HG02588 (cell line): Measurements from ENCODE around the gene ACSM2B.
"Not testable (repeated sequence)": the region's sequence is repeated elsewhere in the genome, so short reads cannot be mapped to it uniquely, and the experiment has no call there.

Experiments
- ATAC-seq: cut with Tn5 transposase; IDR thresholded peaks from one replicate; pipeline ENCODE4 v1.9.1; 2021; ENCODE audit warnings: mild to moderate bottlenecking, moderate library complexity; ENCODE audit not compliant: unreplicated experiment

ACSM2B gene

DNA sequence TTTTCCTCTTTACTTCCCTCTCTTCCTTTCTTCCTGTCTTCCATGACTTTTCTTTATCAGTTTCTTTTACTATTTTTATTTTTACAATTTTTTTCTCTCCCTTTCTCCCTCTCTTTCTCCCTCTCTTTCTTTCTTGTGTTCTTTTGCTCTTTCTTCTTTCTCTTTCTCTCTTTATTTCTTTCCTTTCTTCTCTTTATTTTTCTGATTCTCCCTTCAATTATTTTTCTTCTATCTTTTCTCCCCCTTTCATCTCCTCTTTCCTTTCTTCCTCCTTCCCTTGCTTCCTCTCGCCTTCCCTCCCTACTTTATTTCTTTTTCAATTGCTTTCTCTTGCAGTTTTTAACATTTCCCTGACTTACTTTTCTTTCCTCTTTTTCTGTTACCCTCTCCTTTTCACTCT lies 39.5 kb downstream of the ACSM2B start:
- not testable (repeated sequence) for ATAC-seq

DNA sequence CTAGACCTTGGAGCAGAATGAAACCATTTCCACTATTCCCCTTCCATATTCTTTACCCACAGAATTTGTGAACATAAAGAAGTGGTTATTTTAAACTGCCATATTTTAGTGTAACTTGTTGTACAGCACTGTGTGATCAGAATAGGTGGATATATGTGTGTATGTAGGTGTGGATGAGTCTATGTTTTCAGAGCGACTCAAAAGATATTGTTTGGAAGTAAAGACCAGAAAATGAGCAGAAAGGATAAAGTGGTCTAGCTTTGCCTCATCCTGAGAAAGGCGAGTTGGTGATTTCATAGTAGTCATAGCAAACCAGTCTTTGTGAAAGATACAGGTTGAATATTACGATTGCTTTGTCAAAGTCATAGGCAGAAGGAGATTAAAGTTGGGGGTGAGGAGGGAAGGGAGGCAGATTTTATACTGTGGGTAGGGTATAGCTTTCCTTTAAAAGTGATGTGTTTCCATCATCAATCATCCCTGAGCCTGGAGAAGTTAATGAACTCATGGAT lies 43.8 kb downstream of the ACSM2B start:
- not testable (repeated sequence) for ATAC-seq

DNA sequence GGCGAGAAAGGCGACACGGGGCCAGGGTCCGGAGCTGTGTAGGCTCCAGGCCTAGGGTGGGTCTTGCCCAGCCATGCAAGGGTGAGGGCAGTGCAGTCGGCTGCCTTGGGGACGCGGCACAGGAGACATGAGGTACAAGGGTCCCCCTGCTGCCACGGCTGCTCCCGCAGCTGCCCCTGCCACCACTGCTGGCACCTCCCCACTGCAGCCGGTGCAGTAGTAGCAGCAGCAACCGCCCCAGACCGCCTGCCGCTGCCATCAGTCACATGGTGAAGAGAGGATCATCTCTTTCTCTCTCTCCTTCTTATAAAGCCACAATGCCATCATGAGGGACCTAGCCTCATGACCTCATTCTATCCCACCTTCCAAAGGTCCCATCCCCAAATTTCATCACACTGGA lies 44.4 kb downstream of the ACSM2B start:
- not testable (repeated sequence) for ATAC-seq

DNA sequence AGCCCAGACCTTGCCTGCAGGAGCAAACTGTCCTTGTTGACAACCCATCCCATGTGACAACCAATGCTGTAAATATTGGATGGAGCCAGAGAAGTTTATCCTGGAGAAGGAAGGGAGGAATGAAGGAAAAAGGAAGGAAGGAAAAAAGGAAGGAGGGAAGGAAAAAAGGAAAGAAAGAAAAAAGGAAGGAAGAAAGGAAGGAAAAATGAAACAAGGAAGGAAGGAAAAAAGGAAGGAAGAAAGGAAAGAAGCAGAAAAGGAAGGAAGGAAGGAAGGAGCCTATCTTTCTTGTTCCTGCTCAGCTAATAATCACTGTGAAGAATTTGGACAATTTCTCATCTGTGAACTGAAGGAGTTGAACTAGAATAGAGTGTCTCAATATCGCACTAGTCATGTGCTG lies 56.1 kb downstream of the ACSM2B start:
- no peak for ATAC-seq

DNA sequence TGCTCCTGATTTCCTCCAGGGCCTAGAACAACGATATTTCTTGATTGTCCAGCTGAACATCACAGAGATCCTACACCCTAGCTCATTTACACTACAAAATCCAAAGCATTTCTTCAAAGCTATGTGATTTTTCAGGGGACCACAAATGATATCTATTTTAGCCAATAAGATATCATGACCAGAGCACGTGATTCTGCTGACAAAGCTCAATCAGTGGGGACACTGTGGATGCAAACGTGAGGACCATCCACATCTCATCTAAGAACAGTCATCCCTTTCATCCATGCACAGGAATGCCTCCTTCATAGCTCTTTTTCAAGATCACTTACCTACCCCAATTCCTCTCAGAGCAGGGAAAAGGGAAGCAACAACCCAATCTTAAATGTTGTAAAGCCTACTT lies 56.9 kb downstream of the ACSM2B start:
- ATAC-seq, result no peak

DNA sequence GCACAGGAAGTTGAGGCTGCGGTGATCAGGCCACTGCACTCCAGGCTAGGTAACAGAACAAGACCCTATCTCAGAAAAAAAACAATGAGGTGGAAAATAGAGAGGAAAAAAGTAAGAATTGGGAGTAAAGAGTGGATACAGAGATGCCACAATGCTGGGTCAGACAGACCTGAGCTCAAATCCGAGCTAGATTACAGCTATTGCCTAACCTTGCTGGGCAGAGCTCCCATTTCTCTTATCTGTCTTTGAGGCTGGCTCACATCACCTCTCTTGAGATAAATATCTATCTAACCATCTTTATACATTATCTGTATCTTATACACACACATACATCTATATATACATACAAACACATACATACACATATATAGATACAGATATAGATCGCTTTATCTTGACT lies 59.0 kb downstream of the ACSM2B start:
- no peak for ATAC-seq

DNA sequence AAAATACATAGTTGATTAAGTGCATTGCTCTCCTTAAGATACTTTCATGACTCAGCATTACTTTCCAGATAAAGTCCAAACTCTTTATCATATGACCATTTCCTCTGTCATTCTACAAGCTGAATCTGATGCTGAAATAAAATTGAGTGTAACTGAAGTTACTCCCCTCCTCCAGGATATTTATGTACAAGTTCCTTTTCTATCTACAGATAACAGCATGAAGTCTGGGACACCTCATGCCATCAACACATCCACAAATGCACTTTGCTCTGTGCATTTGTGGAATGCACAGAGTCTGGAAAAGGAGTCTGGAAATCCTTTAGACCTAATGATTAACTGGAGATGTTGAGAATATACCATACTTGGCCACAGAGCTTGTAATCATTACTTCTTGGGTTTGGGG lies 60.5 kb downstream of the ACSM2B start:
- no peak for ATAC-seq

DNA sequence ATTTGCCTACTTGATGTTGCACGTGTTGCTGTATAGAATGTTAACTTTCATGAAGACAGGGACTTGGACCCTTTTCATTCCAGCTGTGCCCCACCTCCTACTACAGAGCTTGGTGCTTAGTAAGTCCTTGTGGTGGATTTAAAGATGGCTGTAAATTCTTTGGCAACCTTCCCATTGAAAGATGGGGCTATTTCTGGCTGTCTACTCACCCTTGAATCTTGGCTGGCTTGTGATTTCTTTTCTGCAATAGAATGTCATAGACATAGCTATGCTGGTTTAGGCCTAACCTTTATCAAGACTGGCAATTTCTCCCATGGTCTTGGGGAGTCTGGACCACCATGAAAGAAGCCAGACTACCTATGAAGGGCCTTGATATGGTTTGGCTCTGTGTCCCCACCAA lies 65.8 kb downstream of the ACSM2B start:
- no peak for ATAC-seq

DNA sequence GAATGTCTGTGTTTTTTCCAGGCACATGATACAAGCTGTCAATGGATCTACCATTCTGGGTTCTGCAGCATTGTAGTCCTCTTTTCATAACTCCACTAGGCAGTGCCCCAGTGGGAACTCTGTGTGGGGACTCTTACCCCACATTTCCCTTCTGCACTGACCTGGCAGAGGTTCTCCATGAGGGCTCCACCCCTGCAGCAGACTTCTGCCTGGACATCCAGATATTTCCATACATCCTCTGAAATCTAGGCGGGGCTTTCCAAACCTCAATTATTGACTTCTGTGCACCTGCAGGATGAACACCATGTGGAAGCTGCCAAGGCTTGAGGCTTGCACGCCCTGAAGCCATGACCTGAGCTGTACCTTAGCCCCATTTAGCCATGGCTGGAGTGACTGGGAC lies 68.9 kb downstream of the ACSM2B start:
- ATAC-seq, result no peak

DNA sequence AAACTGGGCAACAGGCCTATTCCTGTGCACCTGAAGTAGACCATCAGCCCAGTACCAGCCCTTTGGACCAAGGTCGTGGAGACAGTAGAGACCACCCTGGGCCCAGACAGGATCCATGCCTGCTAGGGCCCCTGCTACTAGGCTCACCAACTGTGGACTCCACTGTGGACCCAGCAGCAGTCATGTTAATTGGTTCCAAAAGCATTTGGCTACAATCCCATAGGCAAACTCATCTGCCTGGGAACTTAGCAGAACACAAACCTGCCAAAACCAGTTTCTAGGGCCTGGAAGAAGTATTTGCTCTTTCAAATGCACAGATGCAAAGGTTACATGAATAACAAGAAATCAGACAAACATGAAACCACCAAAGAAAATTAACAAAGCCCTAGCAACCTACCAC lies 71.7 kb downstream of the ACSM2B start:
- ATAC-seq, result no peak

DNA sequence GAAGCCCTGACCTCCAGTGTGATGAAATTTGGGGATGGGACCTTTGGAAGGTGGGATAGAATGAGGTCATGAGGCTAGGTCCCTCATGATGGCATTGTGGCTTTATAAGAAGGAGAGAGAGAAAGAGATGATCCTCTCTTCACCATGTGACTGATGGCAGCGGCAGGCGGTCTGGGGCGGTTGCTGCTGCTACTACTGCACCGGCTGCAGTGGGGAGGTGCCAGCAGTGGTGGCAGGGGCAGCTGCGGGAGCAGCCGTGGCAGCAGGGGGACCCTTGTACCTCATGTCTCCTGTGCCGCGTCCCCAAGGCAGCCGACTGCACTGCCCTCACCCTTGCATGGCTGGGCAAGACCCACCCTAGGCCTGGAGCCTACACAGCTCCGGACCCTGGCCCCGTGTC lies 84.7 kb downstream of the ACSM2B start:
- not testable (repeated sequence) for ATAC-seq

DNA sequence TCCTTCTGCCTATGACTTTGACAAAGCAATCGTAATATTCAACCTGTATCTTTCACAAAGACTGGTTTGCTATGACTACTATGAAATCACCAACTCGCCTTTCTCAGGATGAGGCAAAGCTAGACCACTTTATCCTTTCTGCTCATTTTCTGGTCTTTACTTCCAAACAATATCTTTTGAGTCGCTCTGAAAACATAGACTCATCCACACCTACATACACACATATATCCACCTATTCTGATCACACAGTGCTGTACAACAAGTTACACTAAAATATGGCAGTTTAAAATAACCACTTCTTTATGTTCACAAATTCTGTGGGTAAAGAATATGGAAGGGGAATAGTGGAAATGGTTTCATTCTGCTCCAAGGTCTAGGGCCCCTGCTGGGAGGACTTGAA lies 85.2 kb downstream of the ACSM2B start:
- not testable (repeated sequence) for ATAC-seq
